T follicular helper cell (primary cell): Measurements from ENCODE around the gene RUFY3.
"Not testable (repeated sequence)": the region's sequence is repeated elsewhere in the genome, so short reads cannot be mapped to it uniquely, and the experiment has no call there.

Source experiments
- DNase-seq: peaks from one replicate; pipeline ENCODE4 v3.0.0-alpha.2; 2020; ENCODE audit warnings: low read depth
- total RNA-seq, 2 experiments: gene quantifications; one replicate each; lab custom pipeline; 2026; lab: John Stamatoyannopoulos, UW

Gene RUFY3, protein sequence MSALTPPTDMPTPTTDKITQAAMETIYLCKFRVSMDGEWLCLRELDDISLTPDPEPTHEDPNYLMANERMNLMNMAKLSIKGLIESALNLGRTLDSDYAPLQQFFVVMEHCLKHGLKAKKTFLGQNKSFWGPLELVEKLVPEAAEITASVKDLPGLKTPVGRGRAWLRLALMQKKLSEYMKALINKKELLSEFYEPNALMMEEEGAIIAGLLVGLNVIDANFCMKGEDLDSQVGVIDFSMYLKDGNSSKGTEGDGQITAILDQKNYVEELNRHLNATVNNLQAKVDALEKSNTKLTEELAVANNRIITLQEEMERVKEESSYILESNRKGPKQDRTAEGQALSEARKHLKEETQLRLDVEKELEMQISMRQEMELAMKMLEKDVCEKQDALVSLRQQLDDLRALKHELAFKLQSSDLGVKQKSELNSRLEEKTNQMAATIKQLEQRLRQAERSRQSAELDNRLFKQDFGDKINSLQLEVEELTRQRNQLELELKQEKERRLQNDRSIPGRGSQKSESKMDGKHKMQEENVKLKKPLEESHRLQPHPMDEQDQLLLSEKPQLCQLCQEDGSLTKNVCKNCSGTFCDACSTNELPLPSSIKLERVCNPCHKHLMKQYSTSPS
- total RNA-seq: 14.2 to 39.4 reads per million in 2 experiments

DNA sequence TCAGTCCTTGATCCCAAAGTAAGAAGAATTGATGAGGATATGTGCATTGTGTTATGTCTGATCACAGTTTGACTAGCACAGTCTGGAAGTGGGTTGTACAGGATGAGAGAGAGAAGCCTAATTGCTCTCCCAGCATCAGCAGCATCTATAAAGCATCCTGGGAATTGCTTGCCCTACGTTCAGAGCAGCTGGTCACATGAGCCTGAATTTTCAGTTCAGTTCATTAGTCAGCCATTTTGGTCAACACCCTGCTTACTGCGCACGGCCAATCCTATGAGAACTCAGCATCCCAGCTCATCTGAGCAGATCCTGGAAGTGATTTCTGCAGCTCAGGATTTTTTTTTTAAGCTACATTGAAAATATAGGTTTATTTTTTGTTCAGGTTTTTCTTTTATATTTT is at the start of gene RUFY3:
Gene RUFY3 (plus strand): TSS at position 218 of the 400 bp plus-strand sequence. CDS start 610 bp downstream, outside the sequence.
- no peak for DNase-seq

DNA sequence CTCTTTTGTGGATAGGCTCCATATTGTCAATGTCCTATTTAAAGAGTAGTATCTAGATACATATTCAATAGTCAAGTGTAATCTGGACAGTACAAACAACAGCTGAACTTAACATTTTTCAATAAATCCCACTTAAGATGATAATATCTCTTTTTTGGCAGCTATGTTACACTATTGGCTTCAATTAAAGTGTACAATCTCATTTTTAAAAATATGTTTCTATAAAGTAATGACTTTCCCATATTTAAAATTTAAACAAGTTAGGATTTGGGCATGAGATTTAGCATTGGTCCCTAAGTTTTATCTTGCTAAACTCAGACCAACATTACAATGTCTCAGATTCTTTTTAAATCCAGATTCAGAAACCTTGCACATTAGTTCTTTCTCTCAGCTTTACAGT is 47.6 kb upstream of the RUFY3 start:
- no peak for DNase-seq

- no peak for DNase-seq
Observed at GRCh38 chr4:70674731-70675130, 47.0 kb upstream of the RUFY3 start.

GRCh38 chr4:70676554-70677090 is 45.1 kb upstream of the RUFY3 start:
- no peak for DNase-seq

DNA sequence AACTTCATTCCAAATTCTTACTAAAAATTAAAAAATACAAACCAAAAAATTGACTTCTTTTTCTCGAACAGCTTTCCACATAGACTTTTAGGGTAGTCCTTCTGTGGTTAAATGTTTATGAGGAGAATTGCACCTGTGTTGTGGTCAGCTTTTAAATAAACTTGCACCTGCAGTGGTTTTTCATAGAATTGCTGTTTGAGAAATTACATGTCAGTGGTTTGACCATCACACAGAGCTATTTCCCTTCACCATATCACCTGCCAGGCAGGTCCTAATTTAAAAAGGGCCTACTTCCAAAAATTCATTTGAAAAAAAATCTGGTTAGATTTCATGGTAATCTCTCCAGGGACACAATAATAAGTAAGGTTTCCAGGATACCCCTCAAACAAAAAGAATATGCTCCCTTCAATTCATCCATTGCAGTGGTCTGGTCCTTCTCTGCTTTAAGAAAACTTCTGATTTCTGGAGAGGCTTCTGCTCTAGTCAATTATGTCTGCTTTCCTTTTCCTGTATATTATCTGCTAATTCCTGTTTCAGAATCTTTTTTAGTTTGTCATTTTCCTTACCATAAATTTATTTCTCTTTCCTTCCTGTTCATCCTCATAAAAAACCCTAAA is 43.3 kb upstream of the RUFY3 start:
- DNase-seq: no peak

DNA sequence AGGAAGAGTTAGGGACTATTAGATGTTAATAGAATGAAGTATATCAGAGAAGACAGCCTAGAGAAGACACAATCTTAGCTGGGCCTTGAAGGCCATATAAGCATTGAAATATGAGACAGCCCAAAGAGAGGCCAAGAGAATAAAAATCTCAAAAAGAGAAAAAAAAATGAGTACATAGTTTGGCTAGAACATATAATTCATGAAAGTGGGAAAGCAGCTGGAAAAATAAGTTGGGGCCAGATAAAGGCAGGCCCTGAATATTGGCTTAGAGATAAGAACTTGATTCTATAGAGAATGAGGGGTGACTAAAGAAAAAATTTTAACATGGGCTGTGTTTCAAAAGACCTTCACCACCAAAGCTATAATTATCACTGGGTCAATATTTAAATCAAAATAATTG is 40.8 kb upstream of the RUFY3 start:
- no peak for DNase-seq

DNA sequence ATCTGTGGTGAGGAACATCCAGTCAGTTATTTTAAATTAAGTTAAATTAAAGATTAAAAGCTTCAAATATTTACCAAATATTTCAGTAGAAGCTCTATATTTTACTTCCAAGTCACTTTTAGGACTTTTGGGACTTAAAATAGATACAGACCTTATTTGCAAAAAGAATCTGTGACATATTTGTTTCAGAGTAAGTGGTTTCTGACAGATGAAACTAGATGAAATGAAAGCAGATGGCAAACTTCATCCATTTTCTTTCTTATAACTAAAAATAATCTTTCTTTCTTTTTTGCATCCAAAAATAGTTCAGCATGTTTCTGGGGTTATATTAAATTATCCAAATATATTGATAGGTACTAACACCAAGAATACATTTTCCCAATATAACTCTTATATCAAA is 40.1 kb upstream of the RUFY3 start:
- DNase-seq: no peak

DNA sequence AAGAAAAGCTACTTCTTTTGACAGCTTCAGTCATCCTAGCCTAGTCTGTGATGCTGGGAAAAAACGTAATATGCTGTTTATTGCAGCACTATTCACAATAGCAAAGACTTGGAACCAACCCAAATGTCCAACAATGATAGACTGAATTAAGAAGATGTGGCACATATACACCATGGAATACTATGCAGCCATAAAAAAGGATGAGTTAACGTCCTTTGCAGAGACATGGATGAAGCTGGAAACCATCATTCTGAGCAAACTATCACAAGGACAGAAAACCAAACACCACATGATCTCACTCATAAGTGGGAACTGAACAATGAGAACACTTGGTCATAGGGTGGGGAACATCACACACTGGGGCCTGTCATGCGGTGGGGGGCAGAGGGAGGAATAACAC is 39.6 kb upstream of the RUFY3 start:
- DNase-seq: not testable (repeated sequence)

GRCh38 chr4:70687392-70687791 is 34.4 kb upstream of the RUFY3 start:
- no peak for DNase-seq

- peak; percentile 87 for DNase-seq
Observed at GRCh38 chr4:70687821-70688794, 33.7 kb upstream of the RUFY3 start, which contains the start of gene UTP3. TSS of gene UTP3 (plus strand) at chr4:70688532. CDS start at chr4:70688678, 146 bp downstream.

DNA sequence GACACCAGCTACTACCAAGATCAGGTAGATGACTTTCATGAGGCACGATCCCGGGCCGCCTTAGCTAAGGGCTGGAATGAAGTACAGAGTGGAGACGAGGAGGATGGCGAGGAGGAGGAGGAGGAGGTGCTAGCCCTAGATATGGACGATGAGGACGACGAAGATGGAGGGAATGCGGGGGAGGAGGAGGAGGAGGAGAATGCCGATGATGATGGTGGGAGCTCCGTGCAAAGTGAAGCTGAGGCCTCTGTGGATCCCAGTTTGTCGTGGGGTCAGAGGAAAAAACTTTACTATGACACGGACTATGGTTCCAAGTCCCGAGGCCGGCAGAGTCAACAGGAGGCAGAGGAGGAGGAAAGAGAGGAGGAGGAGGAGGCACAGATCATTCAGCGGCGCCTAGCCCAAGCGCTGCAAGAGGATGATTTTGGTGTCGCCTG is 33.0 kb upstream of the RUFY3 start:
- no peak for DNase-seq

- DNase-seq: no peak
Observed at GRCh38 chr4:70691661-70692060, 30.1 kb upstream of the RUFY3 start.

GRCh38 chr4:70694633-70695032 is 27.1 kb upstream of the RUFY3 start:
- not testable (repeated sequence) for DNase-seq

DNA sequence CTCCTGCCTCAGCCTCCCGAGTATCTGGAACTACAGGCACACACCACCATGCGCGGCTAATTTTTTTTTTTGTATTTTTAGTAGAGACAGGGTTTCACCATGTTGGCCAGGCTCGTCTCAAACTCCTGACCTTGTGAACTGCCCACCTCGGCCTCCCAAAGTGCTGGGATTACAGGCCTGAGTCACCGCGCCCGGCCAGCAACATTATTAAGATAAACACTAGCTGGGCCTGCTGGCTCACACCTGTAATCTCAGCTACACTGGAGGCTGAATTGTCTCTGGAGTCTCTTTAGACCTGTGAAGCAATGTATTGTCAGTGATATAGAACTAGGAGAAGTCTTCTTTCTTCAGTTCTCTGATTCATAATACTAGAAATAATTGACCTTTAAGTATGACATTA is 23.3 kb upstream of the RUFY3 start:
- DNase-seq: not testable (repeated sequence)

DNA sequence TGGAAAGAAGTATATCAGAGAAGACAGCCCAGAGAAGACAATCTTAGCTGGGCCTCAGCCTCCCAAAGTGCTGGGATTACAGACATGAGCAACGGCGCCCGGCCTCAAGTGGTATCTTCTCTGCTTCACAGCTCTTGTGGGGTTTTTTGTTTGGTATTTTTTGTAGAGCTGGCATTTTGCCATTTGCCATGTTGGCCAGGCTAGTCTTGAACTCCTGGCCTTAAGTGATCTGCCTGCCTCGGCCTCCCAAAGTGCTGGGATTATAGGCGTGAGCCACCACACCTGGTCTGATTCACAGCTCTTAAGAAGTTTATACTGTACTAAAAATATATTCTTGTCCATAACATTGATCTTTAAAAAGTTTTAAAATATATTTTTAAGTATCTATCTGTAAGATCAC is 21.1 kb upstream of the RUFY3 start:
- DNase-seq: no peak

DNA sequence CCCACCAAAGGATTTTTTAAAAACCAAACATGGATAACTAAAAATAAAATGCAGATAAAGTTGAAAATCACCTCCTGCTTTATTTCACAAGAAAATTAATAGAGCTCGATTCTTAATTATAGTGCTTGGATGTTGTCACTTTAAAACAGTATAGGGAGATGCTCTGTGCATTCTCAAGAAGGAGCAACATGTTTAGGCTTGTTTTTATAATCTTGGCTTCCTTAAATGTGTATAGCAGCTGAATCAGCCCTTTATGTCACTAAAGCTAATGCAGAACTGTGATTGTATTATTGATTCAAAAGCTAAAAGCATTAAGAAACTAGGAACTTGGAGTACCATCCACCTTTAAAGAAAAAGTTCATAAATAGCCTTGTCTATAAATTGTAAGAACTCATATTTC is 20.5 kb upstream of the RUFY3 start:
- DNase-seq: no peak

GRCh38 chr4:70702592-70702991 is 19.2 kb upstream of the RUFY3 start:
- not testable (repeated sequence) for DNase-seq

GRCh38 chr4:70703619-70704214 is 18.0 kb upstream of the RUFY3 start:
- no peak for DNase-seq

- DNase-seq: peak; percentile 46
Observed at GRCh38 chr4:70704215-70704930, 17.4 kb upstream of the RUFY3 start.

GRCh38 chr4:70704931-70705182 is 16.9 kb upstream of the RUFY3 start:
- DNase-seq: peak; percentile 16
